Fibroblast of peridontal ligament (primary cell): ENCODE results near the gene FNDC3A.

Source experiments
- DNase-seq: peaks from one replicate; pipeline ENCODE4 v3.0.0-alpha.2; 2010; ENCODE audit errors: extremely low read depth

Gene FNDC3A, protein sequence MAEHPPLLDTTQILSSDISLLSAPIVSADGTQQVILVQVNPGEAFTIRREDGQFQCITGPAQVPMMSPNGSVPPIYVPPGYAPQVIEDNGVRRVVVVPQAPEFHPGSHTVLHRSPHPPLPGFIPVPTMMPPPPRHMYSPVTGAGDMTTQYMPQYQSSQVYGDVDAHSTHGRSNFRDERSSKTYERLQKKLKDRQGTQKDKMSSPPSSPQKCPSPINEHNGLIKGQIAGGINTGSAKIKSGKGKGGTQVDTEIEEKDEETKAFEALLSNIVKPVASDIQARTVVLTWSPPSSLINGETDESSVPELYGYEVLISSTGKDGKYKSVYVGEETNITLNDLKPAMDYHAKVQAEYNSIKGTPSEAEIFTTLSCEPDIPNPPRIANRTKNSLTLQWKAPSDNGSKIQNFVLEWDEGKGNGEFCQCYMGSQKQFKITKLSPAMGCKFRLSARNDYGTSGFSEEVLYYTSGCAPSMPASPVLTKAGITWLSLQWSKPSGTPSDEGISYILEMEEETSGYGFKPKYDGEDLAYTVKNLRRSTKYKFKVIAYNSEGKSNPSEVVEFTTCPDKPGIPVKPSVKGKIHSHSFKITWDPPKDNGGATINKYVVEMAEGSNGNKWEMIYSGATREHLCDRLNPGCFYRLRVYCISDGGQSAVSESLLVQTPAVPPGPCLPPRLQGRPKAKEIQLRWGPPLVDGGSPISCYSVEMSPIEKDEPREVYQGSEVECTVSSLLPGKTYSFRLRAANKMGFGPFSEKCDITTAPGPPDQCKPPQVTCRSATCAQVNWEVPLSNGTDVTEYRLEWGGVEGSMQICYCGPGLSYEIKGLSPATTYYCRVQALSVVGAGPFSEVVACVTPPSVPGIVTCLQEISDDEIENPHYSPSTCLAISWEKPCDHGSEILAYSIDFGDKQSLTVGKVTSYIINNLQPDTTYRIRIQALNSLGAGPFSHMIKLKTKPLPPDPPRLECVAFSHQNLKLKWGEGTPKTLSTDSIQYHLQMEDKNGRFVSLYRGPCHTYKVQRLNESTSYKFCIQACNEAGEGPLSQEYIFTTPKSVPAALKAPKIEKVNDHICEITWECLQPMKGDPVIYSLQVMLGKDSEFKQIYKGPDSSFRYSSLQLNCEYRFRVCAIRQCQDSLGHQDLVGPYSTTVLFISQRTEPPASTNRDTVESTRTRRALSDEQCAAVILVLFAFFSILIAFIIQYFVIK

DNA sequence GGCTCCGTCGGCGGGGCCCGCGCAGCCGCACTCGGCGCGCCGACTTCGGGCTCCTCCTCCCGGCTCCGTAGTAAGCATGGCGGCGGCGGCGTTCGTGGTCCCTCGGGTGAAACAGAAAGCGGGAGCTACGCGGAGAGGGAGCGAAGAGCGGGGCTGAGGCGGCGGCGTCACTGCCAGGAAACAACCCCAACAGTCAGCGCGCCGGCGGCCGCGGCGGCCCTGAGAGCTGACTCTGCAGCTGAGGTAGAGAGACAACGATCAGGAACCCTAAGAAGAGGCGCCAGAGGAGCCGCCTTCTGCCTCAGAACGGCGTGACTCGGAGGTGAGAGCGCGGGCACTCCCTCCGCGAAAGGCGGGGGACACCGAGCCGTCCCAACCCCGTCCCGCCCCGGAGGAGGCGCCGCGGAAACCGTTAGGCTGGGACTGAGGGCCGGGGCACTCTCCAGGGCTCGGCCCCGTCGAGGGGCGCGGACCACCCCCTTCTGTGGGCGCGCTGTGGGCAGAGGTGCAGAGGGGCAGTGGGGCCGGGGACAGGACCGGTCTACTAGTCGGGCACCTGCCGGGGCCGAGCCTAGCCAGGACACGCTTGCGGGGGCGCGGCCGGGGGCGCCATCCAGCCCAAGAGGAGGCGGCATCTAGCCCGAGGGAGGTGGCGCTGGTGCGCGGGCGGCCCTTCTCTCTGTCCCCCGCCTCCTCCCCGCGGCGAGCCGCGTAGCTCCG lies at the start of gene FNDC3A:
TSS of gene FNDC3A (plus strand) at position 57 of the 720 bp plus-strand sequence. CDS start 30,279 bp downstream, outside the sequence.
- peak; percentile 73 for DNase-seq

DNA sequence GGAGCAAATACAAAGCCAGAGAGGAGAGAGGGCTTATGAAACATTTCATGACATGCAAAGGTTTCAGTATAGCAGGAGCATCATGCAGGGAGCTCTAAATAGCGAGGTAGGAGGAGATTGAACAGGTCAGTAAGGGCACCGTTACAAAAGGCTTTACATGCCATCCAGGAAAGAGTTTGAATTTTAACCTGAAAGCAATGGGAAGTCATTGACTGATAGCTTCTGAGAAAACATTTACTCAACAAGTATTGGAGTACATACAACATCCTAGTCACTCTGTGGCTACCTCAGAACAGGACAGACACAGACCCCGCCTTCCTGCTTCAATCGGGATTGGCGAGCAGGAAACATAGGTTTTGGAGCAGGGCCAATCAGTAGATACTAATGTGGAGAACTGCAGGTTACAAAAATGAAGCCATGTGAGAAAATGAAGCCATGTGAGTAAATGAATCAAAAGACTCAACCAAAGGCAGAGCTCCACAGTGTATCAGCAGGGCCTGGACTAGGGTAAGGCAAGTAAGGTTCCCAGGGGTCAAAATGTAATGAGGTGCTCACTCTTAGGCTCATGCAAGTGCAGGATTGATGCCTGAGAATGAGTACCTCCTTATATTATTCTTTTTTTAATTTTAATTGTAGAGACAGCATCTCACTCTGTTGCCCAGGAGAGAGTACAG lies 46.8 kb upstream of the FNDC3A start:
- DNase-seq: no peak

DNA sequence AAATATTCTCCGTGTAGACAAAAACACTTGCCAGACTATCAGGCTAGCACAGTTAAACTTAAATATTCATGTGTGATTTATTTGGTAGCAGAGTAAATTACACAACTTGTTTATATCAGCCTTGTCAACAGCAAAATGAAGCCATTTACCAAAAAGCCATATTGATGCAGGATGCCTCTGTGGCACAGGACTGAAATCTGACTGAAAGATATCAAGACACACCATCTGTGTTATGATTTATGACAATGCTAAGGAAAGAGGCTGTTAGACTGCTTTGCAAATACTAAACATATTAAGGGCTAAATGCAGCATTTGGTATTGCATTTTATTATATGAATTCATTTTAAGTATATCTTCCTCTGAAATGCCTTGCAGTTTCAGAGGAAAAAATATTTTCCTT lies 44.8 kb upstream of the FNDC3A start:
- no peak for DNase-seq

DNA sequence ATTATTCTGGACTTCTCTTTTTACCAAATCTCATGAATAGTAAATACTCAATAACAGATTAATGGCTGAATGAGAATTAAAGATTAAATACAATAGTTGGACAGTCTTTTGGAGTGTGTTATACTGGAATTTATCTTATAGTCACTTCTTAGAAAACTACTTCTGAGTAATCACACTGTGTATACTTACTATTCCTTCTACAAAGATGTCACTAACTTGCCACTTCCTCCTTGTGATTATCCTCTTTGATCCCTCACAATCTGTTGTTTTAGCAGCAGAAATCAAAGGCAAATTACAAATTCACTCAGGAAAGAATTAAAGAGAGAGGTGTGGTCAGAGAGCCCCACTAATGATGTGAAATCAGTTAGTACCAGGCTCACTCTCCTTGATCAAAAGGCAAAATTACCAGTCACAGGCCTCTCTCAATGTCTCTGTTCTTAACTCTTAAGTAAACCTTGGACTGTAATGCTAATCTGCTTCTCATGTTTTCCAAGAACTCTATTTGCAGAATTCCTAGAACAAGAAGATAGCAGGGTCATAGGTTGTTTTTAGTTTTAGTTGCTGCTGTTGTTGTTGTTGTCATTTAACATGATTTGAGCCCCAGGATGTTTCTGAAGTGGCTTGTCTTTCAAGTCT lies 37.3 kb upstream of the FNDC3A start:
- no peak for DNase-seq

DNA sequence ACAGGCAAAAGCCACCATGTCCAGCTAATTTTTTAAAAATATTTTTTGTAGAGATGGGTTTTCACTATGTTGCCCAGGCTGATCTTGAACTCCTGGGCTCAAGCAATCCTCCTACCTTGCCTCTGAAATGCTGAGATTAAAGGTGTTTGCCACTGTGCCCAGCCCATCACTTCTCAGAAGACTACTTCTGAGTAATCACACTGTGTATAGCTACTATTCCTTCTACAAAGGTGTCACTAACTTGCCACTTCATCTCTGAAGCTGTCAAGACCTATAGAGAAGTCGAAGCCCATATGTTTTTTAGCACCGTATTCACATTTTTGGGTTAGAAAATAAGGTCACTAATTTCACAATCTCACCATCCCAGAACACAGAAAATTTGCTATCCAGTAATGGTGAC lies 36.0 kb upstream of the FNDC3A start:
- no peak for DNase-seq

DNA sequence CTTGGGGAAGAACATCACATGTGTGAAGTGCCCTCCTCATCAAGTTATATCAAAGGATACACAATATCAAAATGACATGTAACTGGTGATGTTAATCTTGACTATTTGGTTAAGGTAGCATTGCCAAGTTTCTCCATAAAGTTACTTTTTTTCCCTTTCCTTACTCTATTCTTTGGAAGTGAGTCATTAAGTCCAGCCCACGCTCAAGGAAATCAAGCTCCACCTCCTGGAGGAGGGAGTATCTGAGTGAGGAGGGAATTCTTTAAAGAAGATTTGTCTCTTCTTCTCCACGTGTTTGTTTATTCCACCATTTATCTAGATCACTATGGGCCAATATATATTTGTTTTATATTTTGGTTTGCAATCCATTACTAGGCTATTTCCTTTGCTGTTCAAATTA lies 33.6 kb upstream of the FNDC3A start:
- peak; percentile 36 for DNase-seq

DNA sequence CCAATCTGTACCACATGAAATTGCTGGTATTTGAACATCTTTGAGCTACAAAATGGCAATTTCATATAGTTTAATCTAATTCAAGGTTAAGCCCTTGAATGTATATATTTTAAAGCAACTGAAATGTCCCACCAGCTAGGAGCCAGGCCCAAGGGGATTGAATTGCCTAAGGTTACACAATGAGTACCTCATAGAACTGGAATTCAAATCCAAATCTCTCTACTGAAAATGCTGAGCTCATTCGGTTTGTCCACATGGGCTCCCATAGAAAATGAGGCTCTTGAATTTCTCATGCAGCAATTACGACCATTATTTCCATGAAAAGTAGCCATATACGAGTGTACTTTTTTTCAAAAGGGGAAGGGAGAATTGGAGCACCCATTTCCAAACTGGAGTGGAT lies 31.5 kb upstream of the FNDC3A start:
- DNase-seq: peak; percentile 34

DNA sequence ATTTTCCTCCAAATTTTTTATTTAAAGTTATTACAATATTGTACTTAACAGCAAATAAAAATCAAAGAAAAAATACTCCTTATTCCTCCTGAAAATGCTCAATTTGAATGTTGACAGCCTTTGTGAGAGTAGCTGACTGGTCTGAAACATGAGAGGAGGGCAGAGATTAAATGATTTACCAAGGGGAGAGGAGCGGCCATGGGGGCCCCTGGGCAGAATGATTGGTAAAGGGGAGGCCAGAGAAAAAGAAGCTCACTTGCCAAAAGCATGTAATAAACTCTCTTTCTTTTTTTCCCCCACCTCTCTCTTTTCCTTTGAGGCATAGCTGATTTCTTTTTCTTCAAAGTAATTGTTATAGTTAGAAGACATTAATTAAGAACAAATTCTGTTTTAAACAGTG lies 30.1 kb upstream of the FNDC3A start:
- no peak for DNase-seq

DNA sequence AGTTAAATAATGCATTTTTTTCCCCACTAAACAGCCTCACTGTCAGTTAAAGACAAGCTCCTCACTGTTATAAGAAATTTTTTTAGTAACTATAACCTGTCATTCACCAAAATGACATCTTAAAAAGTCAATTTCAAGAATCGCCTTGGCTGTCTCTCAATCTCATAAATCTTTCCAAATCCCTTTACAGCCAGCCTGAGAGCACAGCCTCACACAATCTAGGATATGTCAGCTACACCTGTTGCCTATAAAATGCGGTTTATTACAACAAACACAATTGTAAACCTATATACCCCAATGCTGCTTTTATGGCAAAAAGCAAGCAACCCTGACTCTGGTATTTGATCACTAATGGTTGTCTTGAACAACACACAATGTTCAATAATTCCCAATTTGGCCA lies 29.5 kb upstream of the FNDC3A start:
- no peak for DNase-seq

DNA sequence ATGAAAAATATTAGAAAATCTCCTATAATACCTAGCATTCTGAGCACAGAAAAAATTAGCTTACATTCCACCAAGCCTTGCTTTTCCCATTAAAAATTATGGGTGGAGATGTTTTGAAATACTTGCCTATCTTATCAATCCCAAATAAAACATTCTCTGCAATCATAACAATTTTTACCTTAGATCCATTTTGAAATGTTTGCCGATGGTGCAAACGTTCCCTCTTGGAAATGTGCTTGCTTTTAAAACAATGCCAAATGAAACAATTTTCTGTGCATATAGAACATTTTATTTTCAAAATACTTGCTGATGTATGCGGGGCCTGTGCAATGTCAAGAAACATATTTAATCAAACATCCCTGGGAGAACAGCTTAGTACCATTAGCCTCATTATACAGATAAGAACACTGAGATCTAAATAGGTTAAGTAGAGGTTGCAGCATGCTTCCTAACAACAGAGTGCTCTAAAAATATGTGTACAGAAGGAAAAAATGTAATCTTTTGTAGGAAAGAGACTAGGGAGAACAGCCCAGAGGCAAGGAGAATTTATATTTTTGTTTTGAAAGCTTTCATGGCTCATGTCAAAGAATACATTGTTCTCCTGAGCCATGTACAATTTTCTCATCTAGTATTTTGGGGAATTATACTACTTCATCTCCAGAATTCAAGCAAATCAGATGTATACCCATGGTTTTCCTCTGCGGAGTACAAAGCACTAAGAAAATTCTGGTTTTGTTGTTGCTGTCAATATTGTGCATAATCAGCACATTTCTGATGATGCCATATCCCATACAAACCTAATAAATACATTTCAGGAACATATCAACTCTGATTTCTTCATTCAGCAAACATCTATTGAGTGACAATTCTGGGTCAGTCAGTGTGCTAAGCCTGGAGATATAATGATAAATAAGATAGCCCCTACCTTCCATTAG lies 25.9 kb upstream of the FNDC3A start:
- no peak for DNase-seq

DNA sequence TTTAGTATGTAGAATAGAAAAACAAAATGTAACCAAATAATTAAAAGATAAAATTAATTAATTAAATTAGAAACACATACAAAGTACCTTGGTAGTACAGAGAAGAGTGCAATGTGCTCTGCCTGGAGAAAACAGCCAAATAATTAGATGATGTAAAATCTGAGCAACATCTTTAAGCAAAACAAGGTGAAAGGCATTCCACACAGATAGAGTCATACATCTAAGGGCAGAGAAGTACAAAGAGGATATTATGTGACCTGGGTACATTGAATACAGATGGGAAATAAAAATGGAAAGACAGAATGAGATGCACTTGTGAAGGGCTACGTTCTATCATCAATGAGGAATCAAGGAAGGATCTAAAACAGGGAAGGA lies 25.2 kb upstream of the FNDC3A start:
- DNase-seq: no peak

DNA sequence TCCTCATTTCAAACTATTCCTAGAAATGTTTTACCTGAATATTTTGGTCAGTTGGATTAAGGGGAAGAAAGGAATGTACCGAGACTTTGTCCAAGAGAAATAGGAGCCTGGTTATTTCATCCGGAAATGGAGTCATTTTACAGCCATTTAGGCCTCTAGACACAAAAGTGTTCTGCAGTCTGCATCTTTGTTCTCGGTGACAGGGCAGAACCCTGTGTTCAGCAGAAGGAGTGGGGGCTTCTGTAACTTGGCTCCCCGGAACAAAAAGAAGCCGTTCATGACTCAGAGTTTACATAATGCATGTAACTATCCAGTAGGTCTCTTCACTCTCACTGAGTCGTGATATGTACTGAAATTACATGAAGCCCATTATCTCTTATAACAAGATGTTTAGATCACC lies 21.6 kb upstream of the FNDC3A start:
- DNase-seq: no peak

DNA sequence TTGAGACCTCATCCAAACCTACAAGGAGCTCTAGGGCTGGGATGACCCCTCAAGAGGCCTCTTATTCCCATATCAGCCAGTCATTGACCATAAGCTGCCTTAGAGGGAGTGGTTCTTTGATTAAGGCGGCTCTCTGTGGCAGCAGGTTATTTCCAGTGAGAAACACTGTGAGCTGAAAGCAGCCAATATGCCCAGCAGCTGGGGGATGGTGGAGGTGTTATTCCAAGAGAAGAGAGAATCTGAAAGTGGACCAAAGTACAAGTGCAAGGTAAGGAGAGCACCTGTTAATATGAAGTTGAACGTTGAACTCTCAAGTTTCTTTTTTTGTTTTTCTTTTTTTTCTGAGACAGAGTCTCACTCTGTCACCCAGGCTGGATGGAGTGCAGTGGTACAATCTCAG lies 20.2 kb upstream of the FNDC3A start:
- no peak for DNase-seq

DNA sequence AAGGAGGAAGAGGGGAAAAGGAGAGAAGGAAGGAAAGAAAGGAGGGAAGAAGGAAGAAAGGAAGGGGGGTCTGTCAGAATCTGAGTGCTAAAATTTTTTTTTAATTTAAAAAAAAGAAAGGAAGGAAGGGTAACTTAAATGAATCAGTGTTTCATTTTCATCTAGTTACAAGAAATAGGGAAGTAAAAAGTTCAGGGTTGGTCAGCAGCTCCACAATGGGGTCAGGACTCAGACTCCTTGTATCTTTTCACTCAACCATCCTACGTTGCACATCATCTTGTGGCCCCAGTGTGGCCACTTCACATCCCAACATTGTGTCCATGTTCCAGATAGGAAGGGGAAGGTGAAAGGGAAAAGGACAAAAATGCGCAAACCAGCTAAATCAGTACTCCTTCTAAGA lies 14.3 kb upstream of the FNDC3A start:
- DNase-seq: no peak

DNA sequence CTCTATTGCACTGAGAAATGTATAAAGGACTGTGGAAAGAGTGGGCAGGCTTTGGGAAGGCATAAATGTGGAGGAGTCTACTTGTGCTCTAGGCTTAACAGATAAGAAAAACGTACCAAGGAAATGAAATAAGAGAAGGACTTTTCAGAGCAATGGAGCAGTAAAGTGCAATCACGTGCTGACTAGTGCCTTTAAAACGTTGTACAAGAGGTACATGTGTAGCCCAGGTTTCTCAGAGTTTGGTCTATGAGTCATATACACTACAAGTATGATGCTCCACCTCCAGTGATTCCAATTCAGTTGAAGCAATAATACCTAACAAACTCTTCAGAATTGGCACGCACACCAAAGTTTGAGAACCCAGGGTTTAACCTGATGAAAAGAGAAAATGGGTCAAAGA lies 13.4 kb upstream of the FNDC3A start:
- no peak for DNase-seq

DNA sequence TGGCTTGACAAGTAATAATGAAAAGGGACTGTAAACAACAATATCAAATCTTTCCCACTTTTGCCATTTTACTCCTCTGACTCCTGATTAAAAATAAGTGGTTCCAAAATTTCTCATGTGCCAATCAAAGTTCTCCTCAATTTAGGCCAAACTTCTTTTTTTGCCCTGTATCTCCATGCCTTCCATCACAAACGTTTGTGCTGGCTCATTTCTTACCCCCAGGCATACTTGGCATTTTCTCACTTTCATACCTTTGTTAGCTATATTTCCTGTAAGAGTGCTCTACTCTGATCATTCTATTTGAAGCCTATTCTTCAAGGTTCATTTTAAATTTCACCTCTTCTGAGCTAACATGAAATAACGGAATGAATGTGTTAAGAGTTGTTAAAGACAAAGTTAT lies 10.0 kb upstream of the FNDC3A start:
- no peak for DNase-seq

DNA sequence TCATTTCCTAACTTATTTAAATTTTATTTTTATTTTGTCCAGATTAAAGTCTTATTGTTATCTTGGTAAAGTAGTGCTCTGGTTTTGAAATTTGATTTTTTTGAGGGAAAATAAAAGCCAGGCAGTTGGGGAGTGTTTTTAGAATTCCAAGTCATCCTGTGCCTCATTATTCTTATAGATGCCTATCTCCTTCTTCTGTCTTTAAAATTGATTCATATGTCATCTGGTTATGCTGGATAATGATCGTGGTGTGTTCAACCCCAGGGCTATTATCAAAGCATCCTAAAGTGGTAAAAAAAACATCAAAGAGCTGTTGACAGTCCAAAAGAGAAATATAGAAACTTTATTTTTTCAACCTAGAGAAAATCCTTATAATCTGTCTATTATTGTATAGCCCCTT lies 6.0 kb upstream of the FNDC3A start:
- no peak for DNase-seq

DNA sequence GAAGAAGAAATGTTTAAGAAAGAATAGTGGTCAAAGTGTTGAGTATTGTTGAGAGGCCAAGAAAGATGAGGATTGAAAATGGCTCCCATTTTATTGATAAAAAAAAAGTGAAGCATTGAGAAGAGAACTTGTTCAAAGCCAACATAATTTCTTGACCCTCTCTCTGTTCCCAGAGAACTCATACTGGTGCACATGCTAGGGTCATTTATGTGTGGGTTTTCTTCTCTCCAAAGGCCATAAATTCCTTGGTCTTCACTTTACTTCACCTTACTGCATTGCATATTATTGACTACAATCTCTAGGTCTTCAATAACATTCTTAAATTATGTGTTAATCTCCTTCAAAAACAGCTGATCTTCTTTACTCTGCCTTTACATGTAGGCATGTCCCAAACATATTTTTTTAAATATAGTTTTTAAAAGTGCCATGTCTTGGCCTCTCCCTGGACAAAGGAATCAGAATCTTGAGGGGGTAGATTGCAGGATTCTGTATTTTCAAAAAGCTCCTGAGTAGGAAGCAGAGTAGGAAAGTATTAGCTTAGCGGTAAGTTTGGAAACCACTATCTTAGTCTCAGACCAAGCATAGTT lies 1.8 kb upstream of the FNDC3A start:
- no peak for DNase-seq
